ENCODE measurements around the gene MAP2K5.

DNA sequence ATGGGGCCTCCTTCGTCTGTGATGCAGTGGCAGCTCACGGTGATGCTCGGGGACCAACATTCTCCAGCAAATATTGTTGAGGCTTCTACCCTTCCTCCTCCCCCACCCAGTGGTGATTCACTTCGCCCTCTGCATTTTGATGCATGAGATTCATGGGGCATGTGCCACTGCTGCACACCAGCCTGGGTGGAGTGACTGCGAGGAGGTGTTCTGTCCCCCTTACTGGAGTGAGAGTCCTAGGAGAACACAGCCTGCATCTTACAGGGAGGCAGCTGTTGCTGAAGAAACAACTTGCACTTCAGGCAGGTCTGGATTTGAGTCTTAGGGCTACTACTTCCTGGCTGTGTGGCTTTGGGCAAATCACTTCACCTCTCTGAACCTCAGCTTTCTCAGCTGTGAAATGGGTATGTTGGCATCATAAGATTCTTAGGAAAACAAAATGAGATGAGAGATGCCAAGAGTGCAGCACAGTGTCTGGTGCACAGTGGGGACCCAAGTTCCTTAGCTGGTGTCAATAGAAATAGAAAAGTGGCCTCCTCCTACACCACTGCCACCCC lies 272.6 kb downstream of the MAP2K5 start:
- TF ChIP-seq POLR2AphosphoS5 (IDR thresholded peaks at IDR 0.05; ENCODE audit: borderline replicate concordance, low read depth, low read length), result no peak
- no peak for TF ChIP-seq EZH2 (IDR thresholded peaks at IDR 0.05)

All from SK-N-MC (cell line).